Mucosa of descending colon (tissue), 3 donors: Measurements from ENCODE around the gene TOP2A. TPM values are rescaled to one million over a fixed set of nuclear protein-coding genes. Genes with fewer than 3 reads are reported as not detected.

Experiments used
- ATAC-seq: fragments of 200-7000 bp; cut with Tn5 transposase; one replicate; pipeline ENCODE4 v1.9.1; 2020; ENCODE audit warnings: mild to moderate bottlenecking, moderate library complexity
- DNase-seq, 3 donors: peaks; one replicate each; pipeline ENCODE4 v3.0.0-alpha.2; 2020
- H3K36me3 ChIP-seq: fragments of 200-600 bp; one replicate; pipeline ENCODE4 v1.8.0; 2021; ENCODE audit warnings: low read depth, mild to moderate bottlenecking
- H3K4me1 ChIP-seq: fragments of 200-600 bp; one replicate; pipeline ENCODE4 v1.8.0; 2021; ENCODE audit warnings: low read depth, mild to moderate bottlenecking
- H3K4me3 ChIP-seq: fragments of 200-600 bp; one replicate; pipeline ENCODE4 v1.8.0; 2021; ENCODE audit warnings: mild to moderate bottlenecking
- H3K9me3 ChIP-seq: fragments of 200-600 bp; one replicate; pipeline ENCODE4 v1.8.0; 2021; ENCODE audit warnings: mild to moderate bottlenecking
- intact Hi-C, 2 donors: fragments of 100-400 bp; cut with DNase I in 1 of 2; cut with micrococcal nuclease in 1 of 2; formaldehyde crosslinking; loops; one replicate each; pipeline versions ENCODE4 v1.11.0 to v1.11.1; 2022; cut with DNase I, micrococcal nuclease
- total RNA-seq, 3 donors: library from RNA; stranded (reverse); fragmentation: NEBNext Ultra II Directional in 2 of 3; extraction: Animal tissue kit (Norgen Biotek cat#: 25700) in 2 of 3; gene quantifications; one replicate each; pipeline versions ENCODE4 v1.2.1 to v1.2.4, GENCODE V29; 2021 to 2023
- TF ChIP-seq, protein P1 (sequence below): fragments of 200-600 bp; IDR thresholded peaks from one replicate; pipeline ENCODE4 v1.8.0; 2022; ENCODE audit warnings: antibody characterized with exemption, mild to moderate bottlenecking
- donor health status: DM: no; HTN: no; CAD: no; lungs with moderate emphysema.
- donor health status: DM: no; HTN: no; CAD: no.
- donor health status: DM: no; HTN: yes; CAD: no.

TOP2A gene
- total RNA-seq, 3 donors from 2014 or later, result 6.9 to 50.1 (median 11.4) TPM

DNA sequence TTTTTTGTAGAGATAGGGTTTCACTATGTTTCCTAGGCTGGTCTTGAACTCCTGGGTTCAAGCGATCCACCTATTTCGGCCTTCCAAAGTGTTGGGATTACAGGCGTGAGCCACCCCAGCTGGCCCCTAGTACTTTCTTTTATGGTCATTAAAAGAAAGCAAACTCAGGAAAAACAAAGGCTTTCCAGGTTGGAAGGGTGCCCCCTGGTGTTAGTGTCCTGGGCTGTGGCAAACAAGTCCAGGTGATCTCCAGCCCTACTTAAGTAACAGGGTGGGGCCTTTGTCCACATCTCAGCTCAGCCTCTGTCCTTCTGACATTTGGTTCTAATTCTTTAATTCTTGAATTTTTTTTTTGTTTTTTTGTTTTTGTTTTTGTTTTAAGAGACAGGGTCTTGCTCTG, 32.5 kb upstream of the TOP2A start:
- Histone ChIP-seq H3K4me1 (peaks cover 60% of the 10 kb centered on the region), H3K36me3 (peaks cover 9% of the 10 kb centered on the region), H3K9me3 (no peaks in the 10 kb centered on the region), H3K4me3 (no peak overlapping the region)
- peak in 2 of 3 donors; percentile 82 to 95 for DNase-seq
- intact Hi-C loops, result no loop called here
- peak; percentile 39 for ATAC-seq
- TF ChIP-seq, protein P1, sequence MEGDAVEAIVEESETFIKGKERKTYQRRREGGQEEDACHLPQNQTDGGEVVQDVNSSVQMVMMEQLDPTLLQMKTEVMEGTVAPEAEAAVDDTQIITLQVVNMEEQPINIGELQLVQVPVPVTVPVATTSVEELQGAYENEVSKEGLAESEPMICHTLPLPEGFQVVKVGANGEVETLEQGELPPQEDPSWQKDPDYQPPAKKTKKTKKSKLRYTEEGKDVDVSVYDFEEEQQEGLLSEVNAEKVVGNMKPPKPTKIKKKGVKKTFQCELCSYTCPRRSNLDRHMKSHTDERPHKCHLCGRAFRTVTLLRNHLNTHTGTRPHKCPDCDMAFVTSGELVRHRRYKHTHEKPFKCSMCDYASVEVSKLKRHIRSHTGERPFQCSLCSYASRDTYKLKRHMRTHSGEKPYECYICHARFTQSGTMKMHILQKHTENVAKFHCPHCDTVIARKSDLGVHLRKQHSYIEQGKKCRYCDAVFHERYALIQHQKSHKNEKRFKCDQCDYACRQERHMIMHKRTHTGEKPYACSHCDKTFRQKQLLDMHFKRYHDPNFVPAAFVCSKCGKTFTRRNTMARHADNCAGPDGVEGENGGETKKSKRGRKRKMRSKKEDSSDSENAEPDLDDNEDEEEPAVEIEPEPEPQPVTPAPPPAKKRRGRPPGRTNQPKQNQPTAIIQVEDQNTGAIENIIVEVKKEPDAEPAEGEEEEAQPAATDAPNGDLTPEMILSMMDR, result peak; percentile 78

DNA sequence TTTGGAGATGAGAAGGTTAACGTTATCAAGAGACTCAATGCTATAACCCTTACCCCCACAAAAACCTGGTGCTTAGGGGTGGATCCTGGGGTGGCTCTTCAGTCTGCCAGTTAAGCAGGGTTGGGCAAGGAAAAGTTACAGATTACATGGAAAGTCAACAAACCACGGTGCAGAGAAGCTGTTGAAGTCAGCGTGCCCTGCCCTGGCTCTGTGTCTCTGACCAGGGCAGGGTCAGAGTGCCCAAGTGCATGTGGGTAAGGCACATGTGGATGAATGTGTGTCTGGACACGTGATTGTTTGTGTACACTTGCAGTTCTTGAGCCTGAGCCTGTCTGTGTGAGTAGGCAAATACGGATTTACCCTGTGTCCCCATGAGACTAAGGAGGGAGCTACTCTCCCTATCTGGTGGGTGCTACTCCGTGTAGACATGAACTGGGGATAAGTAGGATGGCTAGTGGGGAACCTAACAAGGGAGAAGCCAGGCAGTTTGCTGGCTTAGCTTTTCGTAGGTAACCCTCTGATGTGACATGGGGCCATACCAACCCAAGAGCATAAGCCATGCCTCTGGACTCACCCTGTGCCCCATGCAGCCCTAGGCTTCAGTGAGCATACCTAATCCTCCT, 31.1 kb upstream of the TOP2A start:
- peaks cover 62% of the 10 kb centered on the region for H3K4me1 ChIP-seq
- DNase-seq, result peak; percentile 83 to 88 (median 83)
- intact Hi-C loops, result loop anchor here in 1 of 2 donors (10.0 kb wide), 1 partner anchor 86 kb away; no protein-coding TSS in a partner anchor
- no peaks in the 10 kb centered on the region for H3K9me3 ChIP-seq
- H3K4me3 ChIP-seq, result no peak overlapping the region
- no peaks in the 10 kb centered on the region for H3K36me3 ChIP-seq
- ATAC-seq, result peak; percentile 84
- TF ChIP-seq, protein P1, result no peak

DNA sequence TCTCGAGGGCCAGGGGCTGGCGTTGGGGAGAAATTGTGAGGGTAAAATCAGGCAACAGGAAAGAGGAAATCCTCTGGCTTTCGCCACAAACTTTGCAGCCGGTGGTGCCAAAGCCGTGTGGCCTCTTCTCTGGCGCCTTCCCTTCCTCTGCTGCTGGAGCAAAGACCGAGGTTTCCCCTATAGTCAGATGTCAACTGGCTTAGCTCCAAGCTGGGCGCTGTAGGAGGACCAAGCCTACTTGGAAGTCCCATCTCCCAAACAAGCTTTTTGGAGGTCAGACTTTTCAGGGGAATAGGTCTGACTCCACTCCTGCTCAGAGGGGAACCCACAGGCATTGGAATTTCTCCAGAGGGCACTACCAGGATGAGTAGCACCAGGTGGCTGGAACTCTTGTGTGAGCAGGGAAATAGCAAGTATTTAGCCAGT, 30.5 kb upstream of the TOP2A start:
- Histone ChIP-seq H3K4me1 (peaks cover 62% of the 10 kb centered on the region), H3K36me3 (no peaks in the 10 kb centered on the region), H3K9me3 (no peaks in the 10 kb centered on the region), H3K4me3 (no peak overlapping the region)
- TF ChIP-seq, protein P1, result no peak
- ATAC-seq (peak; percentile 2), DNase-seq (peak in 2 of 3 donors; percentile 63 to 73)
- intact Hi-C loops, result loop anchor here in 1 of 2 donors (10.0 kb wide), 1 partner anchor 87 kb away; no protein-coding TSS in a partner anchor

DNA sequence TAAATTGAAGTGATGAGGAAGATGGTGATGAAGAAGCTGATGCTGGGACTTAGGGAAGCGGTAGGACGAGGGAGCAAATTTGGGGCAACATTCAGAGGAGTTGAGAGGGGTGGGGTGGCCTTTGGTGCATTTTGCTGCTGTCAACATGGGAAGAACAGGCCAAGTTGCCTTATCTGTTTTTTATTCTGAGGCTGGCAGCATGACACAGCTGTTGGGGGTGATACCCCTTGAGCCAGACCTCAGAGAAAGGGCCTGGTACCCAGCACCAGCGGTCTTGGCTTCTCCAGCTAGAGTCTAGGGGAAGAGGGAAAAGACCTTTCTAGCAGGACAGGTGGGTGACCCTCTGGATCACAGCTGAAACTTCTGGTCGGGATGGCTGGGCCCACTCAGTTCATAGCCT, 30.1 kb upstream of the TOP2A start:
- TF ChIP-seq, protein P1, result no peak
- no peaks in the 10 kb centered on the region for H3K9me3 ChIP-seq
- intact Hi-C loops, result loop anchor here in 1 of 2 donors (10.0 kb wide), 1 partner anchor 87 kb away; no protein-coding TSS in a partner anchor
- peaks cover 62% of the 10 kb centered on the region for H3K4me1 ChIP-seq
- no peaks in the 10 kb centered on the region for H3K36me3 ChIP-seq
- ATAC-seq (no peak), DNase-seq (no peak)
- H3K4me3 ChIP-seq, result no peak overlapping the region

DNA sequence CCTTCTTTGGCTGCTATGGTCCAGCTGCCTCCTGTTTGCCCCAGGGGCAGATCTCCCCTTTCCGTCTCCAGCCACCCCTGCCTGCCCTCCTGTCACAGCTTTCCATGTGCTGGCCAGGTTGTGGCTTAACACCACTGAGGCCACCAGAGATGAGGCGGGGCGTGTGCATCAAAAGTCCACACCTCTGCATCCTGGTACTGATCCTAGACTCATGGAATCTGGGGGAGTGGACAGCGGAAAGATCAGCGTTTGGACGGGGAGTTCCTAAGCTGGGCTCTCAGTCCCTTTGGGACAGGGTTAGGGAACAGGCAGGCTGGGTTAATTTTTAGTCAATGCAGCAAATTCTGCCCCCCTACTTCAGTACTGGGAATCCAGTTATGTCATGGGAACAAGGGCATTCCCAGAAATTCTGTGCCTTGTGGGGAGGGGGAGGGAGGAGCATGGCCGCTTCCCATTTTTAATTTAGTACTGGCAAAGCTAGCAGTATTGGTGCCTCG, 29.5 kb upstream of the TOP2A start:
- DNase-seq (peak in 2 of 3 donors; percentile 40 to 59), ATAC-seq (peak; percentile 2)
- H3K4me1 ChIP-seq, result peaks cover 62% of the 10 kb centered on the region

More for the DNA sequence above, 29.5 kb upstream of the TOP2A start:
- Histone ChIP-seq H3K9me3 (no peaks in the 10 kb centered on the region), H3K36me3 (no peaks in the 10 kb centered on the region), H3K4me3 (no peak overlapping the region)
- TF ChIP-seq, protein P1, result no peak
- intact Hi-C loops, result loop anchor here in 1 of 2 donors (10.0 kb wide), 1 partner anchor 88 kb away; no protein-coding TSS in a partner anchor
